Activated CD4-positive, alpha-beta T cell treated with anti-CD3 and anti-CD28 coated beads, Interleukin-2, amount 50 U/mL, for 48 hours (primary cell): Measurements from ENCODE around the gene POMGNT2.

ENCODE experiments used
- DNase-seq, 2 experiments: peaks; one replicate each; pipeline ENCODE4 v3.0.0-alpha.2; 2020

POMGNT2 gene

GRCh38 chr3:43102773-43103480 lies 3.0 kb downstream of the POMGNT2 start:
- DNase-seq, result no peak

- DNase-seq, result no peak
Observed at GRCh38 chr3:43098761-43099160, 7.1 kb downstream of the POMGNT2 start.

DNA sequence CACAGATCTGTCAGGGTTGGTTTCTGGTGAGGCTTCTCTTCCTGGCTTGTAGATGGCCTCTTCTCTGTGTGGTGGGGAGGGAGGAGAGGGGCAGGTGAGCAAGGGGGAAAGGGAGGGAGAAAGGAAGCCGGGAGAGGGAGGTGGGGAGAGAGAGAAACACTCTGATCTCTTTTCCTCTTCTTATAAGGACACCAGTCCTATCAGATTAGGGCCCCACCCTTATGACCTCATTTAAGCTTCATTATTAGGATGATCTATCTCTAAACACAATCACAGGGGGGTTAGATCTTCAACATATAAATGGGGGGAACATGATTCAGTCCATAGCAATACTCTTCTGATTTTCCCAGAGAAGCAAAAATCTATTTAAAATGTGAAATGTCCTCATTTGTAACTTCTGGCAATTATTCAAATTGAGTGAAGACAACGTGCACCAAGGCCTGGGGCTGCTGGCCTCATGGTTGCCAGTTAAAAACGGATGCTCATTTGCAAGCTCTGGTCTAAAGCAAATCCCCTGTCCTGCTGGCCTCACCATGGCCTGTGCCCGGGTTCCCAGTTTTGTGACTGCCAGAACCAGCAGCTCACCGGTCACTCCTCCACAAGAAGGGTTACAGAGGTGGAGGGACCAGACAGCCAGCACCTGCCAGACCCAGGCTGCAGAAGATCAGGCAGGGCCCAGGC lies 8.3 kb downstream of the POMGNT2 start:
- DNase-seq, result no peak

DNA sequence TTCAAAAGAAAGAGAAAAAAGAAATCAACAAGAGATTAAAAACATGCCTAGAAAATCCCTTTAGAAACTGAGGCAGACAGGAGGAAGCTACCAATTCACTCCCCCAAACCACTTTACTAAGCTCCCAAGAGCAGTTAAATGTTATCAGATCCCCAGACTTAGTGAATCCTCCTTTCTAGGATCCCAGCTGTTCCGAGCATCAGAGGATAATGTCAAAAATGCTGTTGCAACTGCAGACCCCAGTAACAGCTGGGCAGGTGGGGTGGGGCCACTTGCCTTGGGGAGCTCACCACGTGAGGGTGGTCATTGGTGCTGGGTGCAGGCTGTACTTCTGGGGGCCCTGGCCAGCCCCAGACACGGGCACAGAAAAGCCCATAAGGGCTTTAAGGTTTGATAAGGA lies 9.1 kb downstream of the POMGNT2 start:
- no peak for DNase-seq

- DNase-seq, result no peak
Observed at GRCh38 chr3:43095370-43095769, 10.5 kb downstream of the POMGNT2 start.

DNA sequence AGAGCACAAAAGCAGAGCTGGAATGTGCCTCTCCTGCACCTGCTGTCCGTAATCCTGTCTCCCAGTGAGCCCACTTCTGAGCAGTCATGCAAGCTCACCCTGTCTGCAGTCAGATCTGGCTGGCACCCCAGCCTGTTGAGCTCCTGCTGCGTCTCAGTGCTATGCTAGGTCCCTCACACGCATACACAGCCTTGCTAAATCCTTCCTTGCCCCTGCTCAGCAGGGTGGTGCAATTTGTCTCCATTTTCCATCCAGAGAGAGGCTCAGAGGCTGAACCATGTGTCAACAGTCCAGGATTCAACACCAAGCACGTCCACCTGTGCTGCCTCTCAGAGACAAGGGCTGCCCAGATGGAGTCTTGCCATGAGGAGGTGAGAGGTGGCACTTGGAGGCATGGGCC lies 11.0 kb downstream of the POMGNT2 start:
- DNase-seq, result no peak

DNA sequence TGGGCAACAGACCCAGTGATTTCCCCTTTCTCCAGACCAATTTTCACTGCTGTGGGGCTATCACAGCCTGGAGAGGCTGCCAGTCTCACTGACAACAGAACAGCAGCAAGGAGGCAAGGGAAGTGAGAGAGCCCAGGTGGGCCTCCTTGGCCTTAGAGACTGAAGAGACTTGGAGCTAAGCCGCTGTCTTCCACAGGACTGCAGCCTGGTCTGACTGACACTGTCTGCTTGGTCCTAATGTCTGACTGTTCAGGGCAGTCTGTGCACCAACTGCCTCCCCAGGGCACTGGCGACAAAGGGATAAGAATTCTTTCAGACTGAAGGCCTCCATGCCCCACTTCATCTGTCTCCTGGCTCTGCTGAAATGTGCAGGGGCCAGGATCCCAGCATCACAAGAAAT lies 11.5 kb downstream of the POMGNT2 start:
- DNase-seq, result no peak

- DNase-seq, result no peak
Observed at GRCh38 chr3:43093974-43094373, 11.9 kb downstream of the POMGNT2 start.

DNA sequence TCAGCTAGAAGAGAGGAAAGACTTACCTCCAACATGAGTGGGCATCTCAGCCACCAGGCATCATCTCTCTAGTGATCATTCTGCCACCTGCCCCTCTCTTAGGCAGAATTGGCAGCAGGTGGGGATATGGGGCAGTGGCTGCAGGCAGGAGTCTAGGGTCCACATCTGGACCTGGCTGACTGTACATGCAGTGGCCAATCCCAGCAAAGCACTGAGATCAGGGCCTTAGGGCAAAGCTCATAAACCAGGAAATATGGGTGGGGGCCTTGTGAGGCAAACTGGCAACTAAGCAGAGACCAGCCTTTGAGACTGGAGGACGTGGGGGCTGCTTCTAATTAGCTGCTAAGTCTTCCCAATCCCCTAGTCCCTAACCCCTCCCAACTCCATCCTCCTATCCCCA lies 12.9 kb downstream of the POMGNT2 start:
- DNase-seq, result no peak

GRCh38 chr3:43091481-43091880 lies 14.4 kb downstream of the POMGNT2 start:
- no peak for DNase-seq

DNA sequence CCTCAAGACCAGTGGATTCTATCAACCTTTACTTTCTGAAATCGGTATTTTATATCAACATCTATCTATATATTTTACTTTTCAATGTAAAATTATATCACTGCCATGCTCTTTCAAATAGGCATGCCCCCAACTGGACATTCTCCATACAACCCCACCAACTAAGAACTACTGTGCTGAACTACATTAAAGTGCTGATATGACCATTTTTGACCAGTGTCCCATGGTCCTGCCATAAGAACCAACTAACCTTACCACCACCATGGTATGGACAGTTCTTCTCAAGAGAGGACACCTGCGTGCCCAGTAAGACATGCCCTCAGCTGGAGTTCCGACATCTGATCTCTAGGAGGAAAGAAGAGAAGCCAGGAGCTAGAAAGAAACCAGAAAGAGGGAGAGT lies 15.6 kb downstream of the POMGNT2 start:
- DNase-seq, result no peak

GRCh38 chr3:43089081-43089480 lies 16.8 kb downstream of the POMGNT2 start:
- DNase-seq, result no peak

GRCh38 chr3:43087249-43087776 lies 18.6 kb downstream of the POMGNT2 start:
- no peak for DNase-seq

- no peak for DNase-seq
Observed at GRCh38 chr3:43086460-43087165, 19.3 kb downstream of the POMGNT2 start.

DNA sequence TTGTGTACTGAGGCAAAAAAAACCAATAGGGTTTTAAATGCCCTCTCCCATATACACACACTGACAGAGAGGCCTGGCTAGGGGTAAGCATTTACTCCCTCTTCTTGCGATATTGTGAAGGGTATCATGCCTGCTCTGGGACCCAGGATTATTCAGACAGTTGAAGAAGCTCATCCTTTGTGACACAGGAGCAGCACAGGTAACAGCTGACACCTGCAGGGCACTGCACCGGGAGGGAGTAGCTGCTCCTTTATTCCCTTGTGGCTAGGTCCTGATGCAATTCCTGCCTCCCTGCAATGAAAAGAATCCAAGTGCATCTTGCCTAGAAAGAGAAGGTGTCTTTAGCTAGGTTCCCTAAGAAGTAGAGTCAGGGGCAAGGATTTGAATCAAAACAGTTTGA lies 23.4 kb downstream of the POMGNT2 start:
- DNase-seq, result no peak

GRCh38 chr3:43081796-43082195 lies 24.1 kb downstream of the POMGNT2 start:
- no peak for DNase-seq

- DNase-seq, result no peak
Observed at GRCh38 chr3:43080726-43081568, 24.9 kb downstream of the POMGNT2 start.

DNA sequence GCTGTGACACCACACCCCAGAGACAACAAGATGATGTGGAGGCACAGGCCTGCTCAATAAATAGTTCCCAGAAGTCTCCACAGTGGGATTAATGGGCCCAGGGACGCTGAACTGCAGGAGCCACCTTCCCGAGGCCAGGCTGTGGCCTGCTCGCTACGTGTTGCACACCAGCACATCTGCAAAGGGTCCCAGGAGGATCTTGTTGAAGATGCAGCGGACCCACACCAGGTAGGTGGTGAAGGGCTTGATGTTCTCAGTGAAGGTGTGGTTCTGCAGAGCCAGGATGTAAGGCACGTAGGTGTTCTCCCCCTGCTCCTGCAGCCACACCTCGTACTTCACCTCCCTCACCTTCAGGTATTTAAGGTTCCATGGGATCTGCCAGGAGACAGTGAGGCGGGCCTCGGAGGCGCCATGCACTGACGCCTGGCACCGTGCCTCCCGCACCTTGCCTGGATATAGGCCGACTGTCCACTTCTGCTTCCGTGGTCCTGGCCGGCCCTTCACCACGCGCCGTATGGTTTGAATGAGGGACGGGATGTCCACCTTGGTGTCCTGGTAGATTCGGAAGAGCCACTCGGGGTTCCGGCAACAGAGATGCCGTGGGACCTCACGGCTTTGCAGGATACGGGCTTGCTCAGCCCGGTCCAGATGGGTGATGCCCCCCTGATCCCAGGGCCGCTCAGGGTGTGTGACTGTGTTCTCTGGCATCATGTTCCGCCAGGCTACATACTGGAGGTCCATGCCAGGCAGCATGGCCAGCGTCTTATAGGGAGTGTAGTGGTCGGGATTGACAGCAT lies 26.1 kb downstream of the POMGNT2 start:
- DNase-seq, result no peak

GRCh38 chr3:43077707-43078106 lies 28.2 kb downstream of the POMGNT2 start:
- no peak for DNase-seq

GRCh38 chr3:43077261-43077660 lies 28.6 kb downstream of the POMGNT2 start:
- no peak for DNase-seq

- DNase-seq, result no peak
Observed at GRCh38 chr3:43076857-43077256, 29.0 kb downstream of the POMGNT2 start.
